ENCODE results near the gene TMEM185B. TPM values are rescaled to one million over a fixed set of nuclear protein-coding genes. Genes with fewer than 3 reads are reported as not detected.

The TMEM185B gene
- total and polyA plus RNA-seq, 10 of the 15 experiments (the other 5 are each of a cell fraction or from before 2014, with no cell fraction given), result 2.4 to 20.9 (median 14.5) TPM

DNA sequence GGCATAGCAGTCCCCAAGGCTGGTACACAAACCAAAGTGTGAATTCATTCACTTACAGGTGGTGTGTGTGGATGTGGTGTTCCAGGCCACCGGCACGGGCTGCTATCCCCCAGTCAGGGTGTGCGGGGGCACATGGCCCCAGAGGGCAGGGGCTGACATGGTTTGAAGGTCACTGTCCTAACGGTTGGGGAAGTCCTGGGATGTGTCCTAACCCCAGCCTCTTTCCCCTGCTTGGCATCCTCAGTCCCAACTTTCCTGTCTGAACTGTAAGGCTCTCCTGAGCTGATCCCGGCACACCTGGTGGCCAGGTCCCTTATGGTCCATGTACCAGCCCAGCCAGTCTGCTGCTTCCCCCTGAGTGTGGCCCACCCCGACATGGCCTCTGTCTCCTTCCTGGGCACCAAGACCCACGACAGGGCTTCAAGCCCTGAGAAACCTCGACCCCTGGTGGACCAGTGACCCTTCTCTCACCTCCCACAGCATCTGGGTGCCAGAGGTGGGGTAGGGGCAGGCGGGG, 2.4 kb upstream of the TMEM185B start:
- H2AFZ ChIP-seq (ENCODE audit: control insufficient read depth, low read depth, low read length), result no peak overlapping the region
- no peak for TF ChIP-seq NRF1 (conservative IDR thresholded peaks at IDR 0.05; ENCODE audit: low read depth, low read length)
- TF ChIP-seq BRCA1 (IDR thresholded peaks at IDR 0.05; ENCODE audit: low read depth, low read length), result no peak
- no peak for TF ChIP-seq POU2F2 (IDR thresholded peaks at IDR 0.05; ENCODE audit: borderline replicate concordance, low read depth, low read length)
- no peak for TF ChIP-seq LARP7 (IDR thresholded peaks at IDR 0.05)
- no peak for TF ChIP-seq RCOR1 (conservative IDR thresholded peaks at IDR 0.05; ENCODE audit: low read depth, low read length)
- TF ChIP-seq EGR1 (IDR thresholded peaks at IDR 0.05; ENCODE audit: borderline replicate concordance in 1 of 2, low read depth in 2 of 2, low read length in 2 of 2), result no peak
- no peak for TF ChIP-seq MYB (IDR thresholded peaks at IDR 0.05; ENCODE audit: borderline replicate concordance, low read depth, low read length)
- TF ChIP-seq, protein P1, sequence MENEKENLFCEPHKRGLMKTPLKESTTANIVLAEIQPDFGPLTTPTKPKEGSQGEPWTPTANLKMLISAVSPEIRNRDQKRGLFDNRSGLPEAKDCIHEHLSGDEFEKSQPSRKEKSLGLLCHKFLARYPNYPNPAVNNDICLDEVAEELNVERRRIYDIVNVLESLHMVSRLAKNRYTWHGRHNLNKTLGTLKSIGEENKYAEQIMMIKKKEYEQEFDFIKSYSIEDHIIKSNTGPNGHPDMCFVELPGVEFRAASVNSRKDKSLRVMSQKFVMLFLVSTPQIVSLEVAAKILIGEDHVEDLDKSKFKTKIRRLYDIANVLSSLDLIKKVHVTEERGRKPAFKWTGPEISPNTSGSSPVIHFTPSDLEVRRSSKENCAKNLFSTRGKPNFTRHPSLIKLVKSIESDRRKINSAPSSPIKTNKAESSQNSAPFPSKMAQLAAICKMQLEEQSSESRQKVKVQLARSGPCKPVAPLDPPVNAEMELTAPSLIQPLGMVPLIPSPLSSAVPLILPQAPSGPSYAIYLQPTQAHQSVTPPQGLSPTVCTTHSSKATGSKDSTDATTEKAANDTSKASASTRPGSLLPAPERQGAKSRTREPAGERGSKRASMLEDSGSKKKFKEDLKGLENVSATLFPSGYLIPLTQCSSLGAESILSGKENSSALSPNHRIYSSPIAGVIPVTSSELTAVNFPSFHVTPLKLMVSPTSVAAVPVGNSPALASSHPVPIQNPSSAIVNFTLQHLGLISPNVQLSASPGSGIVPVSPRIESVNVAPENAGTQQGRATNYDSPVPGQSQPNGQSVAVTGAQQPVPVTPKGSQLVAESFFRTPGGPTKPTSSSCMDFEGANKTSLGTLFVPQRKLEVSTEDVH (IDR thresholded peaks at IDR 0.05; ENCODE audit: low read depth, partially characterized antibody), result no peak
- no peak for TF ChIP-seq SRF (IDR thresholded peaks at IDR 0.05; ENCODE audit: low read depth in 2 of 2, low read length in 2 of 2)
- no peak for TF ChIP-seq ESRRA (IDR thresholded peaks at IDR 0.05; ENCODE audit: low read length)
- TF ChIP-seq KDM1A (IDR thresholded peaks at IDR 0.05; ENCODE audit: borderline replicate concordance), result no peak
- no peak overlapping the region for H3K4me3 ChIP-seq
- FAIRE-seq, result no peak
- WGBS (ENCODE audit: insufficient coverage, insufficient replicate concordance, low lambda C conversion rate, missing lambda C conversion rate), result 84% methylated on average over 8 of the region's 9 CpGs
- no peaks in the 10 kb centered on the region for H3K36me3 ChIP-seq (ENCODE audit: control insufficient read depth in 2 of 2, insufficient read depth in 2 of 2, low read length in 1 of 2)
- no peak for ATAC-seq
- no peak for DNase-seq (ENCODE audit: low read depth, low spot score)
- H3K4me1 ChIP-seq (ENCODE audit: control insufficient read depth, insufficient read depth, low read length), result peaks cover 29% of the 10 kb centered on the region
- H3K27me3 ChIP-seq (replicated peaks in 1 of 2; ENCODE audit: control insufficient read depth in 2 of 2, insufficient read depth in 2 of 2, low read length in 1 of 2), result no peaks in the 10 kb centered on the region
- RAD21 ChIA-PET (ENCODE audit: unreplicated experiment), result interaction anchor here (0.6 to 1.9 kb wide), 2 partner anchors 87 to 533 kb away, joined by 3 to 7 read pairs; no protein-coding TSS in a partner anchor
- no peak overlapping the region for H3K9ac ChIP-seq (ENCODE audit: control insufficient read depth, insufficient read depth, low read length)
- no peak overlapping the region for H3K4me2 ChIP-seq (ENCODE audit: control insufficient read depth, insufficient read depth)
- peaks cover 37% of the 10 kb centered on the region for H3K79me2 ChIP-seq (ENCODE audit: control insufficient read depth, insufficient read depth, low read length)
- POLR2A ChIA-PET, result no interaction called here
- in situ Hi-C loops (cut with MboI), result no loop called here
- no peak overlapping the region for H3K27ac ChIP-seq (ENCODE audit: control insufficient read depth, insufficient read depth)
- H3K9me3 ChIP-seq (replicated peaks; ENCODE audit: control insufficient read depth, insufficient read depth, low read length), result no peaks in the 10 kb centered on the region
- SMC1A ChIA-PET (ENCODE audit: uncharacterized antibody, unreplicated experiment), result interaction anchor here (0.8 to 2.2 kb wide), 4 partner anchors 18 to 88 kb away, joined by 3 to 12 read pairs (median 4); no protein-coding TSS in a partner anchor
- intact Hi-C loops (cut with micrococcal nuclease; ENCODE audit: unreplicated experiment), result no loop called here
- H4K20me1 ChIP-seq (ENCODE audit: control insufficient read depth, insufficient read depth), result no peaks in the 10 kb centered on the region
- CTCF ChIA-PET, result interaction anchor here (0.7 to 1.0 kb wide), 3 partner anchors 27 to 87 kb away, joined by 3 to 5 read pairs (median 4); partner anchors contain the start of gene RALB
- no TSS peak for BruUV-seq (replicated peaks)

Measured in GM12878 (cell line).